WERI-Rb-1 (cell line): ENCODE results near the gene LGALS4.
"Not testable (repeated sequence)": the region's sequence is repeated elsewhere in the genome, so short reads cannot be mapped to it uniquely, and the experiment has no call there.

Experiments
- DNase-seq: peaks from one replicate; pipeline ENCODE4 v3.0.0-alpha.2; 2020
- H3K27ac ChIP-seq: fragments of 250-450 bp; sonication (Bioruptor Pico); 2 replicates; pipeline ENCODE4 v1.5.1; 2020; ENCODE audit warnings: mild to moderate bottlenecking, moderate library complexity
- H3K27me3 ChIP-seq: fragments of 250-450 bp; sonication (Bioruptor Pico); 2 replicates; pipeline ENCODE4 v1.5.1; 2021; ENCODE audit warnings: mild to moderate bottlenecking, low read depth, moderate library complexity; ENCODE audit not compliant: insufficient read depth, severe bottlenecking
- H3K36me3 ChIP-seq: fragments of 250-450 bp; sonication (Bioruptor Pico); 2 replicates; pipeline ENCODE4 v1.5.1; 2020; ENCODE audit warnings: mild to moderate bottlenecking, moderate library complexity
- H3K4me3 ChIP-seq: 2 replicates; pipeline ENCODE4 v1.5.1; 2011; ENCODE audit warnings: low read depth, mild to moderate bottlenecking, control low read depth, low read length
- H3K9me3 ChIP-seq: fragments of 250-450 bp; sonication (Bioruptor Pico); 2 replicates; pipeline ENCODE4 v1.5.1; 2021; ENCODE audit warnings: mild to moderate bottlenecking, moderate library complexity; ENCODE audit not compliant: severe bottlenecking
- TF ChIP-seq, protein P1 (sequence below): IDR thresholded peaks from 2 replicates; pipeline ENCODE4 v1.5.1; 2011; ENCODE audit warnings: low read depth, mild to moderate bottlenecking, control low read depth, inconsistent platforms, low read length

Gene LGALS4

DNA sequence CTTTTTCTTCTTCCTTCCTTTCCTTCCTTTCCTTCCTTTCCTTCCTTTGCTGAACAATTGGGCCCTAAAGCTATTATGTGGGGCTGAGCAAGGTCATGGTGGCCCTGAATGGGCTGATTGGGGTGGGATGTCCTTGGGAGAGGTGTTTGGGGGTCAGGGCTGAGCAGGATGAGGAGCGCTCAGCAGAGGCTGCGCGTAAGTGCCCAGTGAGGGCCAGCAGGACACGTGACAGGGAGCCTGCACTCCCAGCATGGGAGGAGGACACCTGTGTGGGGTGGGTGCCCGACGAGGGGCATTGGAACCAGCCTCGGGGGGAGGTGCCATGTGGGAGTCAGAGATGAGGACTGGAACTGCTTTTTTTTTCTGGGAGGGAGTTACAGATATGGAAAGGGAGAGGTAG is 34.0 kb downstream of the LGALS4 start:
- no peak overlapping the region for H3K4me3 ChIP-seq

DNA sequence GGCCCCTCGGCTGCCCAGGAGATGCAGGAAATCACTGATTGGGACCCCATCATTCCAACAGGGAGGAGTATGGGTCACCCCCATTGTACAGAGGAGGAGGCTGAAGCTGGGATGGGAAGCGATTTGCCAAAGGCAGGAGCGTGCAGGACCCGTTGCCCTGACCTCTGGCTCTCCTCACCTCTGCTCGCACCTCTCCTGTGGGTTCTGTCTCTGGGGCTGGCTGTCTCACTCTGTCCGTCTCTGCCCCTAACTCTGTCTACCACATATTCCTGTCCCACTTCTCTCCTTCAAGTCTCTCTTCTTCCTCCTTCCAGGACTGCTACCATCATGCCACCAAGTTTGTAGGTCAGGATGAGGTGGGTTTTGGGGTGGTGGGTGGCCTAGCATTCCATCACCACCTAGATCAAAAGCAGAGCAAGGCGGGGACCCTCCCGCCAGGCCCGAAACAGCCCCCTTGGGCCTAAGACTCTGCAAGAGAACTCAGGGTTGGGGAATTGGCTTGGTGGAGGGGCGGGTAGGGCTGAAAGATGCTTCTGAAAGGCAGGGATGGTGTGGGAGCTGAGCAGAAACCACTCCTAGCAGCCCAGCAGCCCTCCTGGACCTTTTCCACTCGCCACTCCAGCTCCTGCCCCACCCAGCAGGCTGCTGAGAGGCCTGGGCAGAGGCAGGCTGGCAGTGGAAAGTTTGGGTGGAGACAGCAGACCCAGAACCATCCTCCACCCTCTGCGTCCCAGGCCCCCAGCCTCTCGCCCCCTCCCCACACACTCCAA is 38.4 kb downstream of the LGALS4 start:
- TF ChIP-seq, protein P1, sequence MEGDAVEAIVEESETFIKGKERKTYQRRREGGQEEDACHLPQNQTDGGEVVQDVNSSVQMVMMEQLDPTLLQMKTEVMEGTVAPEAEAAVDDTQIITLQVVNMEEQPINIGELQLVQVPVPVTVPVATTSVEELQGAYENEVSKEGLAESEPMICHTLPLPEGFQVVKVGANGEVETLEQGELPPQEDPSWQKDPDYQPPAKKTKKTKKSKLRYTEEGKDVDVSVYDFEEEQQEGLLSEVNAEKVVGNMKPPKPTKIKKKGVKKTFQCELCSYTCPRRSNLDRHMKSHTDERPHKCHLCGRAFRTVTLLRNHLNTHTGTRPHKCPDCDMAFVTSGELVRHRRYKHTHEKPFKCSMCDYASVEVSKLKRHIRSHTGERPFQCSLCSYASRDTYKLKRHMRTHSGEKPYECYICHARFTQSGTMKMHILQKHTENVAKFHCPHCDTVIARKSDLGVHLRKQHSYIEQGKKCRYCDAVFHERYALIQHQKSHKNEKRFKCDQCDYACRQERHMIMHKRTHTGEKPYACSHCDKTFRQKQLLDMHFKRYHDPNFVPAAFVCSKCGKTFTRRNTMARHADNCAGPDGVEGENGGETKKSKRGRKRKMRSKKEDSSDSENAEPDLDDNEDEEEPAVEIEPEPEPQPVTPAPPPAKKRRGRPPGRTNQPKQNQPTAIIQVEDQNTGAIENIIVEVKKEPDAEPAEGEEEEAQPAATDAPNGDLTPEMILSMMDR, result no peak
- Histone ChIP-seq H3K9me3 (no peaks in the 10 kb centered on the region), H3K27ac (no peak overlapping the region), H3K27me3 (no peaks in the 10 kb centered on the region), H3K36me3 (no peaks in the 10 kb centered on the region), H3K4me3 (no peak overlapping the region)
- no peak for DNase-seq

More for the DNA sequence above, 34.0 kb downstream of the LGALS4 start:
- no peak for DNase-seq
- no peak overlapping the region for H3K27ac ChIP-seq
- H3K27me3 ChIP-seq, result no peaks in the 10 kb centered on the region
- H3K9me3 ChIP-seq, result no peaks in the 10 kb centered on the region
- TF ChIP-seq, protein P1, result no peak
- H3K36me3 ChIP-seq, result no peaks in the 10 kb centered on the region

DNA sequence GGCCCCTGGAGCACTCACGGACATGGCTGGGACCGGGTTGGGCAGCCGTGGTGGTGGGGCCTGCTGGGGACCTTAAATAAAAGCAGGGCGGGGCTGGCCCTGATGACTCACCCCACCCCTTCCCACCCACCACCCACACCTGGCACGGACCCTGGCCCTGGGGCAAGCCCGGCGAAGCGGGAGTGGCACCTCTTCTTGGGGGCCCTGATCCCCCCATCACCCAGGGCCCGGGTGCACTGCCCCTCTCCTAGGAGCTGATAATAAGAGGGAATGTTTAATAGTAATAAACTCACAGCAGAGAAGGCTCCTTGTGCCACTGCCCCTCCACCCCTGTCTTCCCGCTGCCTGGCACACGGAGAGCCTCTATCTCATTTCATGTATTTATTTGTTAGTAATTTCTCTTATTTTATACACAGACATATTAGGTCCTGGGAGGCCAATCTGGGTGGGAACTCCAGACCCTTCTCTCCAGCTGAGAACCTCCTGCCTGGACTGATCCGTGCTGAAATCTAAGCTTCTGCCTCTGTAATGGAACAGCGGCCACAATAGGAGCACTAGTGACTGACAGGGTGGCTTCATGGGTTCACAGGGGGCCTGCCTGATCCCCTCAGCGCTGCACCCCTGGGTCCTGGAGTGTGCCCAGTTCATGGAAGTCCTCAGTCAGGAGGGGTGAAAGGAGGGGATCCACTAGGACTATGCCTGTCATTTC is 39.1 kb downstream of the LGALS4 start, which contains the start of gene LGALS7:
Gene LGALS7 (minus strand): TSS at position 49 of the 709 bp plus-strand sequence. CDS start 25 bp downstream, at position 24.
- H3K36me3 ChIP-seq, result no peaks in the 10 kb centered on the region
- no peaks in the 10 kb centered on the region for H3K9me3 ChIP-seq
- no peak within 1 kb of the TSS for H3K4me3 ChIP-seq
- TF ChIP-seq, protein P1, result no peak
- H3K27me3 ChIP-seq, result no peaks in the 10 kb centered on the region
- DNase-seq, result no peak
- H3K27ac ChIP-seq, result no peak within 1 kb of the TSS

DNA sequence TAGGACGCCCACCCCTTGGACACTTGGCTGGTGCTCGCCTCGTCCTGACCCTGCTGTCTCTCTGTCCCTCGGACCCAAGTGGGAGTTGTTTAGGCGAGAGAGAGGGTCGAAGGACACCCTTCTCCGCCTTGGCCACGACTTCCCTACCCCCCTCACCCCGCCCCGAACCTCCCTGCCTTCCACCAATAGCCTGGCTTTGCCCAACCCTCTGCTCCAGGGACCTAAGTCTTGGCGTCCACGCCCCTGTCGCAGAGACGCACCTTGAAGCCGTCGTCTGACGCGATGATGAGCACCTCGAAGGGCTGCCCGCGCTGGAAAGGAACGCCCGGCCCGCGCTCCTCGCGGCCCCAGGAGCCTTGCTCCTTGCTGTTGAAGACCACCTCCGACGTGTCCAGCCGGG is 41.2 kb downstream of the LGALS4 start:
- H3K9me3 ChIP-seq, result not testable (repeated sequence)

DNA sequence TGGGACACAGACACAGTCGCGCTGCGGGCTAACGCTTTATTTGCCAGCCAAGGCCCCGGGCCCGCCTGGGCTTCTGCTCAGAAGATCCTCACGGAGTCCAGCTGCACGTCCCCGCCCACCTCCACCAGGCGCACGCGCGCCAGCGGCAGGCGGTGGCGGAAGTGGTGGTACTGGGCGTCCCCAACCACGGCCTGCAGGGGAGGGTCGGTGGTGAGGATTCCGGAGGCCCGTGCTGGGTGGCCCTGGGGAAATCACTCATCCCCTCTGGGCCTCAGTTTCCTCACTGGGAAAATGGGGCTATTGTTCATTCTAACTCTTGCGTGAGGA is 41.8 kb downstream of the LGALS4 start:
- H3K9me3 ChIP-seq, H3K36me3 ChIP-seq, H3K27me3 ChIP-seq, H3K4me3 ChIP-seq, DNase-seq, H3K27ac ChIP-seq: not testable (repeated sequence)

More for the DNA sequence above, 41.2 kb downstream of the LGALS4 start:
- DNase-seq, H3K27me3 ChIP-seq, H3K36me3 ChIP-seq, H3K27ac ChIP-seq, H3K4me3 ChIP-seq: not testable (repeated sequence)

DNA sequence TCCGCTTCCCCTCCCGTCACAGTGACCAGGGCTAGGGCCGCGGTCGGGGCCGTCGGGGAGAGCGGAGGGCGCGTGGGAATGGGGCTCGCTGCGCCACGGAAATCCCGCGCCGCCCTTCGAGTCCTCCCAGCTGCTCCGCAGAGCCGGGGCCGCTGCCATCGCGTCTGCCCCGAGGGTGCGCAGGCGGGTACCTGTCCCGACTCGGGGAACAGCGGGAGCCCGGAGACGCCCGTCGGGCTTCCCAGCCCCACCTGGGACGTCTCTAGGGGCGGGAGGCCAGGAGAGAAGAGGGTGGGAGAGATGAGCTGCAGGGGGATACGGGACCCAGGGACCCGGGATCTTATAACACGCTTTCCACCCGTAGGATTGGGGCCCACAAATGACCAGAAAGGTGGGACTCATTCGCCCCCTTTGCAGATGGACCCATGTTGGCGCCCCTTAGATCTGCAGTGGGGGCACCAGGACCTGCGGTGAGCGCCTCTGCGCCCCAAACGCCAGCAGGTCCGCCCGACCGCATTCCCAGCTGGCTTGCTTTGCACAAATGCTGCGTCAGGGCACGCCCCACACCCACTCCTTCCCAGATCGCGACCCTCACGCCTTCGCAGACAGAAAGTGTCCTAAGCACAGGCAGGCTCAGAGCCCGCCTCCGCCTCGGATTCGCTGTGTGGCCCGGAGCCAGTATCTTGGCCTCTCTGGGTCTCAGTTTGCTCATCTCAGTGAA is 42.4 kb downstream of the LGALS4 start:
- H3K9me3 ChIP-seq, DNase-seq, H3K36me3 ChIP-seq, H3K27ac ChIP-seq, H3K4me3 ChIP-seq, H3K27me3 ChIP-seq: not testable (repeated sequence)

DNA sequence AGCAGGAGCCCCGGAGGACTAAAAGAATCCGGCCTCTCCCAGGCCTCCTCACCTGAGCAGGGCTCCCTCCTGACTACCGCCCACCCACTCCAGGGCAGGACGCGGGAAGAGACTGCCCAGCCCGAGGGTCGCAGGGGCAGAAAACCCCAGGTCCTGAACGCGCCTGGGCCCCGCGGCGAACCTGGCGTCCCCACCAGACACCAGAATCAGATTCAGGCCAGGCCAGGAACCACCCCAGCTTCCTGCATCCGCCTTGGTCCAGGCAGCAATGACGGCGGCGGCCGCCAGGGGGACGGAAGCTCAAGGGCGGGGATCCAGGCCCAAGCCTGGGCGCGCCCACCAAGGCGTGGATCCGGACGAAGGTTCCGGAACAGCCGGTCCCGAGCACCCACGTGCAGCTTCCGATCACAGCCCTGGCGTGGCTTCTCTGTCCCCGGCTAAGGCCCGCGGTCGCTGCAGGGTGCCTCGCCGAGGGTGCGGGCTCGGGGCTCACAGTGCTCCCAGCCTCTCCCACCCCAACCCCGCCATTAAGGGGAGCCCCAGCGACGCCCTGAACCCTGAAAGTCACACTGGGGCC is 43.0 kb downstream of the LGALS4 start:
- Histone ChIP-seq H3K36me3 (no peaks in the 10 kb centered on the region), H3K27ac (no peak overlapping the region), H3K4me3 (no peak overlapping the region), H3K9me3 (no peaks in the 10 kb centered on the region), H3K27me3 (no peaks in the 10 kb centered on the region)
- DNase-seq, result no peak
- TF ChIP-seq, protein P1, result peak; percentile 30; the same call in 1 of the 2 replicates
